RKO (cell line): ENCODE data around the gene HEATR5A.
"Not testable (repeated sequence)": the region's sequence is repeated elsewhere in the genome, so short reads cannot be mapped to it uniquely, and the experiment has no call there.

Experiments
- DNase-seq: peaks from one replicate; pipeline ENCODE4 v3.0.0-alpha.2; 2016; ENCODE audit warnings: low spot score

Gene HEATR5A

DNA sequence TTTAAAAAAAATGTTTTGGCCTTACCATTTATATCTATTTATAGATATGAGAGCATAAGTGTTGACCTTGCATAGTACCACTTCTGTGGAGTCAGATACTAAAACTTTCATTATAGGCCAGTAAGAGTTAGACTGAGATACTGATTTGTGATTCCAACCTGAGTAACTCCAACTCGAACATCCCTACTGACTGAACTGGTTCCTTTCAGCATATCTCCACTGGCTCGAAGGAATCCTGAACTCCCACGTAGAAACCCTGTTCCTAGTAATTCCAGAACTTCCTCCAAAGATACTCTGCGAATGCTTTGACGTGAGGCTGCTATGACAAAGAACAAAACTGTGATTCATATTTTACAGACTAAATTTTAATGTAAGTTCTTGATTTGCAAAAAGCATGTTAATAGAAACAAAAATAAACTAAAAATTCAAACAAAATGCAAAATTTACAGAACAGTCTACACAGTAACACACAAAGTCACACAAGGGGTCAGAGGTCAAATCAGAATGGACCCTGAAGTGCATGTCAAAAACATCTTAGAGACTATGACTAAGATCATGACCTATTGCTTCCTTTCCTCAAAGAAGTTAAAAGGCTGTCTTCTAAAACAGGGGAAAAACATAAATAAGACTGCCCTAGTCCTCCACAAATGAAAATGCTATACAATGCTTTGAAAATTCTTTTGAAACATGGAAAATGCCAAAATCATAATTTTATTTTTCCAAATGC is 31.5 kb downstream of the HEATR5A start:
- no peak for DNase-seq

DNA sequence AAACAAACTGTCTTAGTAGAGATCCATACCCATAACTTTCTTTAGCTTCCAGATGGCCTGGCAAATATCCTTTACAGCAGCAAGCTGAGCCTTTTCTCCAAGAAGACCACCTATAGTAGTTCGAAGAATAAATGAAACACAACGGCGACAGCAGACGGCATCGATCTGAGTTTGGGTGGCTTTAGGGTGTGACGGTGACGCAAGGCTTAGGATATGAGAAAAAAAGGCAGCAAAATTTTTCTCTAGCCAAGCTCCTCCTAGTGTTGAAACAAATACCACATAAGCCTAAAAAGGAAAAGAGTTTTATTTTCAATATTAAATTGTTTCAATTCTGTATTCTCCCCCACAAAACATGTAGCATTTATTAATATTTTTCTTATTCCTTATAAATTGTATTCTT is 33.3 kb downstream of the HEATR5A start:
- DNase-seq, result no peak

DNA sequence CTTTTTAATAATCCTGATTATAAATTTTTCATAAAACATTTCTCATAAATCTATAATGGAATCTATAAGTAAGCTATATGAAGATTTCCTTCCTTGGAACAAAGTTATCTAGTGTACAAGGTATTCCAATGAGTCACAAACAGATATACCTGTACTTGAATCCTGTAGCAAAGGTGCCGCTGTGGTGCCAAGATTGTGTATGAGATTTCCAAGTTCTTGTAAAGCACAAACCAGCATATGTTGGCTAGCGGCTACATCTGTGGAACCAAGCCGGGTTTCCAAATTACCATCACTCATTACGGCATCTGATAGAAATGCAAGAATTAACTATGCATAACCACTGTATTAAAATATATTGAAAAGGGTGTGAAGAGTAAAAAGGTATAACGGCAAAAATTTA is 34.1 kb downstream of the HEATR5A start:
- DNase-seq, result no peak

DNA sequence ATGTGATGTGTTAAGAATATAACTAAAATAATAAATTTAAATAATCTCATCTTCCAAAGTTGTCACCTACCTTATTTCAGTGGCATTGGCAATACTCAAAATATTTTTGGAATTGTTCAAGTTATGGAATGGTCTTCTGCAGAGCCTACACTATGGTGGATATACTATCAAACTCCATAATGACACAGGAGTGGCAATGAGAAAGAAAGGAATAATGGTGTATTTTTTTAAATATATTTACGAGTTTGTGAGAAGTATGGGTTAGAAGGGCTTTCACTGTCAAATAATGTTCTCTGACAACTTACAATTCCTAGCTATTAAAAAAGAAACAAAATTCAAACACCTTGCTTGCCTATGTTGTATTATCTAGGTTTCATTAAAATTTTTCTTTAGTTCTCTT is 38.1 kb downstream of the HEATR5A start:
- DNase-seq, result no peak

DNA sequence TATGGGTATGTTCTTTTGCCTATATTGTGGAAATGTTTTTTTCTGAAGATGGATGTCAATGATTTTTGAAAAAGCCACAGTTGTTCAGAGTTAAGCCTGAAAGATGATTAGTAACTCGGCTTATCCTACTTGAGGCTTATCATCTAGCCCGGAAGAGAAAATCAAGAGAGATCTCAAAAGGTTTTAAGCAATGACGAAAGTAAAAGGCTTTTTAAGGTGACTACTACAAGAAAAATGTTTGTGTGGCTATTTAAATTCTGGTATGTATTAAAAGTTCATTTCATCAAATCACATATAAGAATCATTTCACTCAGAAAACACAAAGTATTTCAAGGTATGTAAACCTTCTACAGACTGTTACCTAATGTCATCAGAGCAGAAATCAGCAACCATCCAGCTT is 40.2 kb downstream of the HEATR5A start:
- DNase-seq, result no peak

DNA sequence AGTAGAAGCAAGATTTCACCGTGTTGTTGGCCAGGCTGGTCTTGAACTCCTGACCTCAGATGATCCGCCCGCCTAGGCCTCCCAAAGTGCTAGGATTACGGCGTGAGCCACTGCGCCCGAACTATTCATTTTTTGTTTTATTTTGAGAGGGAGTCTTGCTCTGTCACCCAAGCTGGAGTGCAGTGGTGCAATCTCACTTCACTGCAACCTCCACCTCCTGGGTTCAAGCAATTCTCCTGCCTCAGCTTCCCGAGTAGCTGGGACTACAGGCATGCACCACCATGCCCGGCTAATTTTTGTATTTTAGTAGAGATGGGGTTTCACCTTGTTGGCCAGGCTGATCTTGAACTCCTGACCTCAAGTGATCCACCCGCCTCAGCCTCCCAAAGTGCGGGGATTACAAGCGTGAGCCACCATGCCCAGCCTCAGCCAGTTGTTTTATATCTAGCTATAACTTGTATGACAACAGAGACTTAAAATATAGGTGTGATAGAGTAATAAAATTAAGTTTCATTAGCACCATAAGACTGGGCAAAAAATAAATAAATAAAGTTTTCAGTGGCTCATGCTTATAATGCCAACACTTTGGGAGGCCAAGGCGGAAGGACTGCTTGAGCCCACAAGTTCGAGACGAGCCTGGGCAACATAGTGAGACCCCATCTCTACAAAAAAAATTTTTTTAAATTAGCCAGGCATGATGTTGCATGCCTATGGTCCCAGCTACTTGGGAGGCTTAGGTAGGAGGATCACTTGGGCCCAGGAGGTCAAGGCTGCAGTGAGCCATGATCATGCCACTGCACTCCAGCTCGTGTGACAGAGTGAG is 41.0 kb downstream of the HEATR5A start:
- DNase-seq, result not testable (repeated sequence)

DNA sequence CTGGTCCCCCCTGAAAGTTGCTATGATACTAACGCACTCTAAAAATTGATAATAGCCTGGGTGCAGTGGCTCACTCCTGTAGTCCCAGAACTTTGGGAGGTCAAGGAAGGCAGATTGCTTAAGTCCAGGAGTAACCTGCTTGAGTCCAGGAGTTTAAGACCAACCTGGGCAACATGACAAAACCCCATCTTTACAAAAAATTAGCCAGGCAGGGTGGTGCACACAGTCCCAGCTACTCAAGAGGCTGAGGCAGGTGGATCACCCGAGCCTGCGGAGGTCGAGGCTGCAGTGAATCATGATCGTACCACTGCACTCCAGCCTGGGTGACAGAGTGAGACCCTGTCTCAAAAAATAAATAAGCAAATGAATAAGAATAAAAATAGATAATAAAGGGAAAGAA is 42.9 kb downstream of the HEATR5A start:
- no peak for DNase-seq

DNA sequence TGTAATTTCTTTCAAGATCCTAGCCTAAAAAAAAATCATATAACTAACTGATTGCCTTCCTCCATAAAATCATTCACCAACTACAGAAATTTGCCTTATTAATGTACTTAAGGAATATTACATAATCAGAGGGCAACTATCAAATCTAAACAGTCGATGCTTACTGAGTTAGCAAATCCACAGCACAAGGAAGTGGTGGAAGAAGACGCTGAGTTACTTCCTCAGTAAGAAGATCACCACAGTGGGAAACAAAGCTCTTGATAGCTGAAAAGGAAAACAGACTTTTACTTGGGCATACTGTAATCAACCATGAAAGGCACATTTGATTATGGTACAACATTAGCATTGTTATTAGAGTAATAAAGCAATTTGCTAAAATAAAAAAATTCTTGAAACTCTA is 48.7 kb downstream of the HEATR5A start:
- no peak for DNase-seq

DNA sequence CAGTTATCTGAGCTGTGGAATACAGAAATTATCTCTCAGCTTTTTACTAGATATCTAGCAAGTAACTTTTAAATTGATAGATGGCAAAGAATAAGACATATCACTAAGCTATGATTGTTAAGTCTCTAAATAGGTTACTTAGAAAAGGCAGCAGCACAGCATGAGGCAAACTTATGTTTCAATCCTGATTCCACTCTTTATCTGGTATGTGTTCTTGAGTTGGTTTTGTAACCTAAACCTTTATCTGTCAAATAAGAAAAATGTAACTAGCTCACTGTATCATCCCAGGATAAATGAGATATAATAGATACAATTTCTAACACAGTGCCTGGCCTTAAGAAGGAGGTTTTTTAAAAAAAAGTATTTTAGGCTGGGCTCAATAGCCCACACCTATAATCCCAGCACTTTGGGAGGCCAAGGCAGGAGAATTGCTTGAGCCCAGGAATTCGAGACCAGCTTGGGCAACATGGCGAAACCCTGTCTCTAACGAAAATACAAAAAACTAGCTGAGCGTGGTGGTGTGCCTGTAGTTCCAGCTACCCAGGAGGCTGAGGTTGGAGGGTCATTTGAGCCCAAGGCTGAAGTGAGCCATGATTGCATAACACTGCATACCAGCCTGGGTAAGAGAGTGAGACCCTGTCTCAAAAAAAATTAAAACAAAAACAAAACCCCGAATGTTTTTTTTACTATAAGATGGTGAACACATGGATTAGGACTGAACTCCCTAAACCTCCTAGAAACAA is 56.8 kb downstream of the HEATR5A start:
- no peak for DNase-seq

DNA sequence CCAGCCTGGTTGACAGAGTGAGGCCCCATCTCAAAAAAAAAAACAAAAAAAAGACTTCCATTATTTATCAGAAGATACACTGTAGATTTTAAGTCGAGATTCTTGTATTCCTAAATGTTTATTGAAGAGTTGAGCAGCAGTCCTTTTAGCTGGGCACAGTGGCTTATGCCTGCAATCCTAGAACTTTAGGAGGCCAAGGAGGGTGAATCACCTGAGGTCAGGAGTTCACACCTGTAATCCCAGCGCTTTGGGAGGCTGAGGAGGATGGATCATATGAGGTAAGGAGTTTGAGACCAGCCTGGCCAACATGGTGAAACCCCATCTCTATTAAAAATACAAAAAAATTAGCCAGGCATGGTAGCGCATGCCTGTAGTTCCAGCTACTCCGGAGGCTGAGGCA is 57.6 kb downstream of the HEATR5A start:
- DNase-seq, result no peak

DNA sequence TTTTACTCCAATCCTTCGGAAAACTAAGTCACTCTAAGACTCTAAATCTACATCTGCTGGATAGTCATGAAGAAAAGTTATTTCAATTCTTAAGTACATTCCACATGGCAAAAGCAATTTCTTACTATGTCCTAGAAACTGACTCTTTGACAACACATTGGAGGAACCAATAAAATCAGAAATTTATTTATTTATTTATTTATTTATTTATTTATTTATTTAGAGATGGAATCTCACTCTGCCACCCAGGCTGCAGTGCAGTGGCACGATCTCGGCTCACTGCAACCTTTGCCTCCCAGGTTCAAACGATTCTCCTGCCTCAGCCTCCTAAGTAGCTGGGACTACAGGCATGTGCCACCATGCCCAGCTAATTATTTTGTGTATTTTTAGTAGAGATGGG is 58.6 kb downstream of the HEATR5A start:
- not testable (repeated sequence) for DNase-seq

DNA sequence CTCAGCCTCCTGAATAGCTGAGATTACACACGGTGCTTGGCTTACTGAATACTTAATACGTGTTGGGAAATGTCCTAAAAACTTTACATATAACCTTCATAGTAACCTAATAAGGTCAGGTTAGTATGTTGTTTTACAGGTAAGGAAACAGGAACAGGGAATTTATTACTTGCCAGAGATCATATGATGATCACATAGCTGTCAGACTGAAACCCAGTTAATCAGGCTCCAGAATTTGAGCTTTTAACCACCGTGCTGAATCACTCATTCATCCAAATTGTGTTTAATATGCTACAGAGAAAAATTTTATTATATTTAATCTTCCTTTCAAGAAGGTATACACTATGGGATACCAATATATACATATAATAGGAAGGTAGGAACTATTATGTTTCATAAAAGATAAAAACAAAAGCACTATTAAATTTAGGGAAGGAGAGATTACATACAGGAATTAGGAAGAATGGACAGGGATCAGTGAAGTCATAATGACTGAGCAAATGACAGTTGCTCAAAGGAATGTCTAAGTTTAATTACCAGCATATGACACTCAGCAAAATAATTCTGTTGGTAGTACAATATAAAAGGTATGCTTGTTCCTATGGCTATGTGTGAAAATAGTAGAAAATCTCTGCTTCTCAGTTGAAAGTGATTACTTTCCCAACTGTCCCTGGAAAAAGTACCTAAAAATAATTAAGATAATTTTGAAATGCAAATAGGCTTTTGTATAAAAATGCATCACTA is 59.3 kb downstream of the HEATR5A start:
- peak; percentile 90 for DNase-seq

DNA sequence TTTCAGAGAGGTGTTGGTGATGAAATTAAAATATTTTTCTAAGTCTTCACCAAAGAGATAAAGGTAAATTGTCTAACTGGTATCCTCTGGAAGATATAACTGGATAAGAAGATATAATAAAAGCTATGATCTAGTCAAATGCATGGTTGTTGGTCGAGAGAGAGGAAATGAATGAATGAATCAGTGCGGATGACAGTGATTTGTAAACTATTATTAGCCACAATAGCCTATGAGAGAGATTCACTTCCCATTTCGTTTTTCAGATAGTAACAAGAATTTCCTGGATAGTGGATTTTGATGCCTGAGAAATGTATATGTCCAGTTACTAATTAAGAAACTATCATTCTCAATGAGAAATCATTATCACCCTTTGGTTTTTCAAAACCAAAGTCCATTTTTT is 63.1 kb downstream of the HEATR5A start:
- DNase-seq, result no peak

DNA sequence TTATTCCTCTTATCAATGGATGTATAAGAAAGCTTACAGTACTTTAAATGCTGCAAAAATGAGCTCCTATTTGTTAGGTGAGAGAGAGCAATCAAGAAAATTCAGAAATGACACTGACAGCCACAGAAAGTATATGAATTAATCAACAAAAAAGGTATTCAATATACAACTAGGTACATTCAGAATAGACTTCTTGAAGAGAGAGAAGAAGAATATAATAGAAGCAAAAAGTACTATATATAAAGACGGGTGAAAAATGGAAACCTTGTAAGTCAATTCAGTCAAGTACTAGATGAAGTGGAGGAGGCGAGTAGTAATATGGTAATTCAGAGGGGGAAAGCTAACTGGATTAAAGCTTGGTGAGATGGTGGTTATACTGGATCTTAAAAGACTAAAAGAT is 74.3 kb downstream of the HEATR5A start:
- DNase-seq, result no peak

DNA sequence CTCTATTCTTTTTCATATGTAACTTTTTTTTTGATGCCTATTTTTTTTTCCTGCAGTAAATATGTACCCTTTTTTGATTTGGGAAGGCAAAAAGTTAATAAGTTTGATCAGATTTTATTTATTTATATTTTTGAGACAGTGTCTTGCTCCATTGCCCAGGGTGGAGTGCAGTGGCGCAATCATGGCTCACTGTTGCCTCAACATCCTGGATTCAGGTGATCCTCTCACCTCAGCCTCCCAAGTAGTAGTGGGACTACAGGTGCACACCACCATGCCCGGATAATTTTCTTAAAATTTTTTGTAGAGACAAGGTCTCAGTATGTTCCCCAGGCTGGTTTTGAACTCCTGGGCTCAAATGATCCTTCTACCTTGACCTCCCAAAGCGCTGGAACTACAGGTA is 79.1 kb downstream of the HEATR5A start:
- no peak for DNase-seq

DNA sequence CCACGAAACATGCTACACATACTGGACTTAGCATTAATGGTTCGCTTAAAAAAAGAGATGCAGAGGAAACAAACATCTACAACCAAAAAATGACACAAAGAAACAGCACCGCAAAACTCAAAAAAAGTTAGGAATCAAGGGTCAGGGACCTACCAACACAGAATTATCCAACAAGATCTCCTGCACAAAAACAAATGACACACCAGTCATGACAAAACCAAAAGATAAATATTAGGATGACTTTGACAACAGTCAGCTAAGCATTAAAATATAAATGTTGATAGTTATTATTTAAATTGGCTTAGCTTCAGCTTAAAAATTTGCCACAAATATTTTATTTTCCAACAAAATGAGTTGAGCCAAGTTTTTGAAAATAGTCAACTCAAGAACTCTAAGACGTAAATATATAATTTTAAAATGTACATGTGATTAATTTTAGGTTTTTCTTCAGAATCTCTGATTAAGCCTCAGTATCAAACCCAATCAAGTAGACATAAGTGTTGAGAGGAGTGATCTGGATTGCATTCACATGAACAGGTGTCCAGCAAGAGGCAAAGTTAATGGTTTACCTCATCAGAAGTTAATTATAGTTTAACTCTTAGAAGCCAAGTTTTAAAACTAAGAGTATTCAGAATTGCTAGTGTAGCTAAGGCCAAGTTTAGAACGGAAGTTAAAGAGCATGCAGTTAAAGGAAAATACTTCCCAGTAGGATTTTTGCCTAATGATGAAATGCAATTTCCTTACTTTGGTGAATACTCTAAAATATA is 79.9 kb downstream of the HEATR5A start:
- no peak for DNase-seq

DNA sequence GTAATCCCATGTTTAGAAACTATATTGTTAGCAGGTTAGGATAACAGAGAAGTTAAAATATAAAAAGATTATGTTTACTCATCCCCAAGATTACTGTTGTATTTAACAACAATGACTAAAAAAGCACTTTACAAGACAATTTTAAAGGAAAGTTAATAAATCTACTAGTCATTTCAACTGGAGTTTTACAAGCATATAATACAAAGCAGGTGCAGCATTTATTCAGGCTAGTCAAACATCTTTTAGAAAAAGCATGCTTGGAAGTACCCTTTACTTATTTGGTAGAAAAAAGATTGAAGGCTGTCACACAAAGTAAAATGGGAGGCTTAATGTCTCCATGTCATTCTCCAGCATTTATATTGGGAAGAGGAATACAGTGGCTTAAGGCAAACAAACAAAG is 80.6 kb downstream of the HEATR5A start:
- no peak for DNase-seq

DNA sequence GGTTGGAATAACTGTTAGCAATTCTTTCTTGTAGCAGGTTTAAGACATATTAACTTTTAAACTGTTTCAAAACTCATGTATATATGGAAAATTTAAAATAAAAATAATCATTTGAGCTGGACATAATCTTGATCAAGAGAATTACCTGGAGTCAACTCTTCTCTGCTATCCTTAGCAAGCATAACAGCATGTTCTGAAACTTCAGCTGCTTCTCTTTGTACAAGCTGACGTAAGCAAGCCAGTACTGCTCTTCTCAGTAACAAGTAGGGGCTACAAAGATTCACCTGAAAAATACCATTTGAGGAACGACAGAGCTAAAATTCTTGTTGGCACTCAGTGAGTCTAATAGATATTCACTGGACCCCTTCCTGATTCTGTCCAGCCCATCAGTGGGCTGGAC is 83.0 kb downstream of the HEATR5A start:
- DNase-seq, result no peak

DNA sequence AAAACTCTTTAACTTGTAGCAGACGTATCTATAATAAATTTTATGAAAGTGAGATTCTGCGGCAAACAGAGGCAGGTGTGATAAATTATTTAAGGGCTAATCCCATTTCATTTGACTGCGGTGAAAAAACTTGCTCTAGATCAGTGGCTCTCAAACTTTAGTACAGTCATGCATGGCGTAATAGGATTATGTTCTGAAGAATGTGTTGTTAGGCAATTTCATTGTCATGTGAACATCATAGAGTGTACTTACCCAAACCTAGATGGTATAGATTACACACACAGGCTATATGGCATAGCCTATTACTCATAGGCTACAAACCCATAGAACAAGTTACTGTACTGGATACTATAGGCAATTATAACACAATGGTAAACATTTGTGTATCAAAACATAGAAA is 83.7 kb downstream of the HEATR5A start:
- peak; percentile 4 for DNase-seq

DNA sequence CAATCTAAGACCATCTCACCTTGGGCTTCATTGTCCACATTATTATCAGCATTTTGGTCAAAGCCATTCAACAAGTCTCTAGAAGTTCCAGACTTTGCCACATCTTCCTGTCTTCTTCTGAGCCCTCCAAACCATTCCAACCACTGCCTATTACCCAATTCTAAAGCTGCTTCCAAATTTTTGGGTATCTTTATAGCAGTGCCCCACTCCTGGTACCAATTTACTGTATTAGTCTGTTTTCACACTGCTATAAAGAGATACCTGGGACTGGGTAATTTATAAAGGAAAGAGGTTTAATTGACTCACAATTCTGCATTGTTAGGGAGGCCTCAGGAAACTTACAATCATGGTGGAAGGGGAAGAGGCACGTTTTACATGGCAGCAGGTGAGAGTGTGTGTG is 89.0 kb downstream of the HEATR5A start:
- not testable (repeated sequence) for DNase-seq

DNA sequence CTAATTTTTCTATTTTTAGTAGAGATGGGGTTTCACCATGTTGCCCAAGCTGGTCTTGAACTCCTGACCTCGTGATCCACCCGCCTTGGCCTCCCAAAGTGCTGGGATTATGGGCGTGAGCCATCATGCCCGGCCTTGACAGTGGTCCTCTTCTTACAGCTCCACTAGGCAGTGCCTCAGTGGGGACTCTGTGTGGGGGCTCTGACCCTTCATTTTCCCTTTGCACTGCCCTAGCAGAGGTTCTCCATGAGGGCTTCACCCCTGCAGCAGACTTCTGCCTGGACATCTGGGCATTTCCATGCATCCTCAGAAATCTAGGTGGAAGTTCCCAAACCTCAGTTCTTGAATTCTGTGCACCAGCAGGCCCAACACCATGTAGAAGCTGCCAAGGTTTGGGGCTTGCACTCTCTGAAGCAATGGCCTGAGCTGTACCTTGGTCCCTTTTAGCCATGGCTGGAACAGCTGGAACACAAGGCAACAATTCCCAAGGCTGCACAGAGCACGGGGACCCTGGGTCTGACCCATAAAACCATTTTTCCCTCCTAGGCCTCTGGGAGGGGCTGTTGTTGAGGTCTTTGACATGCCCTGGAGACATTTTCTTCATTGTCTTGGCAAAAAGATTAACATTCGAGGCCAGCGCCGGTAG is 90.4 kb downstream of the HEATR5A start:
- not testable (repeated sequence) for DNase-seq
